ENCODE data around the gene PSME2.

PSME2 gene

GRCh38 chr14:24150993-24151392, 4.6 kb upstream of the PSME2 start:
- no peak for DNase-seq

- no peak for DNase-seq
Observed at GRCh38 chr14:24150567-24150966, 4.2 kb upstream of the PSME2 start.

GRCh38 chr14:24150061-24150460, 3.7 kb upstream of the PSME2 start:
- no peak for DNase-seq

GRCh38 chr14:24149302-24149969, 3.0 kb upstream of the PSME2 start:
- DNase-seq: no peak

- DNase-seq: no peak
Observed at GRCh38 chr14:24147761-24148428, 1.5 kb upstream of the PSME2 start.

GRCh38 chr14:24146978-24147760, 759 bp upstream of the PSME2 start, which contains the start of gene RNF31:
Gene RNF31, plus strand, starts transcription at chr14:24147498. Its CDS starts 201 bp downstream, at chr14:24147699.
- peak; percentile 96 for DNase-seq

- no peak for DNase-seq
Observed at GRCh38 chr14:24145690-24146452, 539 bp downstream of the PSME2 start.

- no peak for DNase-seq
Observed at GRCh38 chr14:24145219-24145618, 1.2 kb downstream of the PSME2 start.

GRCh38 chr14:24144451-24144850, 2.0 kb downstream of the PSME2 start:
- DNase-seq: no peak

GRCh38 chr14:24143511-24143910, 2.9 kb downstream of the PSME2 start:
- no peak for DNase-seq

- DNase-seq: peak; percentile 98
Observed at GRCh38 chr14:24141097-24141880, 5.1 kb downstream of the PSME2 start, which contains the start of gene EMC9. Gene EMC9, minus strand, starts transcription at chr14:24141591. Its CDS starts 287 bp downstream, at chr14:24141304.

- no peak for DNase-seq
Observed at GRCh38 chr14:24139272-24139934, 7.0 kb downstream of the PSME2 start.

- DNase-seq: no peak
Observed at GRCh38 chr14:24138396-24139271, 7.8 kb downstream of the PSME2 start.

GRCh38 chr14:24137529-24138395, 8.6 kb downstream of the PSME2 start:
- no peak for DNase-seq

GRCh38 chr14:24136684-24137528, 9.5 kb downstream of the PSME2 start:
- DNase-seq: no peak

GRCh38 chr14:24135834-24136683, 10.4 kb downstream of the PSME2 start, which contains the start of gene PSME1:
Gene PSME1, plus strand, starts transcription at chr14:24136194. Its CDS starts 69 bp downstream, at chr14:24136263.
- DNase-seq: peak; percentile 73

GRCh38 chr14:24135584-24135833, 10.9 kb downstream of the PSME2 start:
- DNase-seq: no peak

GRCh38 chr14:24133735-24134134, 12.7 kb downstream of the PSME2 start:
- DNase-seq: no peak
